IMR-90 (cell line): ENCODE data around the gene ZNF662. TPM values are rescaled to one million over a fixed set of nuclear protein-coding genes. Genes with fewer than 3 reads are reported as not detected.

Experiments
- ATAC-seq: fragments of 200-7000 bp; cut with Tn5 transposase; 2 replicates; pipeline ENCODE4 v1.9.1; 2020; ENCODE audit warnings: low read depth, mild to moderate bottlenecking, moderate library complexity
- BruUV-seq: library from RNA; stranded (reverse); fragments of 400-500 nt; replicated peaks from 2 replicates; lab custom pipeline; 2021; lab: Mats Ljungman, UMichigan
- CTCF ChIA-PET: fragments of 300-600 bp; formaldehyde crosslinking; extraction: SDS; loops from one replicate; lab custom pipeline; 2021; ENCODE audit warnings: antibody characterized with exemption; lab: Yijun Ruan, JAX
- POLR2A ChIA-PET: fragments of 300-600 bp; sonication (Branson Sonifier 250); formaldehyde crosslinking; loops from one replicate; lab custom pipeline; 2022; ENCODE audit warnings: antibody characterized with exemption; ENCODE audit not compliant: unreplicated experiment; lab: Charles Lee
- DNase-seq: peaks from one replicate; pipeline ENCODE4 v3.0.0; 2013
- H2AFZ ChIP-seq: replicated peaks from 2 replicates; pipeline ENCODE3; 2013; ENCODE audit warnings: low read length, mild to moderate bottlenecking; ENCODE audit not compliant: poor library complexity
- H2AK5ac ChIP-seq: 2 replicates; pipeline ENCODE4 v1.6.1; 2013; ENCODE audit warnings: low read depth, low read length, inconsistent platforms
- H2AK9ac ChIP-seq: replicated peaks from 2 replicates; pipeline ENCODE3; 2013; ENCODE audit warnings: mild to moderate bottlenecking, low read depth, low read length, moderate library complexity; ENCODE audit not compliant: poor library complexity
- H2BK120ac ChIP-seq: 2 replicates; pipeline ENCODE4 v1.6.1; 2013; ENCODE audit warnings: low read depth, low read length, inconsistent platforms
- H2BK15ac ChIP-seq: 3 replicates; pipeline ENCODE4 v1.6.1; 2013; ENCODE audit warnings: low read depth, low read length, inconsistent platforms
- H2BK20ac ChIP-seq: 2 replicates; pipeline ENCODE4 v1.6.1; 2013; ENCODE audit warnings: low read depth, mild to moderate bottlenecking, inconsistent platforms, low read length, moderate library complexity
- H2BK5ac ChIP-seq: 2 replicates; pipeline ENCODE4 v1.6.1; 2013; ENCODE audit warnings: mild to moderate bottlenecking, low read depth, low read length, inconsistent platforms; ENCODE audit not compliant: poor library complexity, severe bottlenecking
- H3K14ac ChIP-seq: replicated peaks from 2 replicates; pipeline ENCODE4 v1.6.1; 2013; ENCODE audit warnings: low read depth, low read length, inconsistent platforms
- H3K18ac ChIP-seq: 2 replicates; pipeline ENCODE4 v1.6.1; 2013; ENCODE audit warnings: low read depth, low read length, control low read depth
- H3K23ac ChIP-seq: 2 replicates; pipeline ENCODE4 v1.6.1; 2013; ENCODE audit warnings: low read depth, low read length, inconsistent platforms
- H3K27ac ChIP-seq: 2 replicates; pipeline ENCODE4 v1.5.1; 2013; ENCODE audit warnings: mild to moderate bottlenecking, control low read depth, low read length; ENCODE audit not compliant: insufficient read depth
- H3K27me3 ChIP-seq: 2 replicates; pipeline ENCODE4 v1.6.1; 2013; ENCODE audit warnings: low read length; ENCODE audit not compliant: control insufficient read depth, insufficient read depth
- H3K36me3 ChIP-seq: 2 replicates; pipeline ENCODE4 v1.6.1; 2013; ENCODE audit warnings: low read length, mixed read lengths; ENCODE audit not compliant: control insufficient read depth, insufficient read depth
- H3K4ac ChIP-seq: 2 replicates; pipeline ENCODE4 v1.6.1; 2013; ENCODE audit warnings: low read depth, low read length, inconsistent platforms
- H3K4me1 ChIP-seq: 2 replicates; pipeline ENCODE4 v1.6.1; 2013; ENCODE audit warnings: low read length, mixed read lengths; ENCODE audit not compliant: control insufficient read depth, insufficient read depth
- H3K4me2 ChIP-seq: 2 replicates; pipeline ENCODE4 v1.6.1; 2013; ENCODE audit warnings: low read depth, mild to moderate bottlenecking, control low read depth, low read length, moderate library complexity
- H3K4me3 ChIP-seq: 2 replicates; pipeline ENCODE4 v1.5.1; 2013; ENCODE audit warnings: low read depth, mild to moderate bottlenecking, control low read depth, low read length, moderate library complexity; ENCODE audit not compliant: insufficient read depth
- H3K56ac ChIP-seq: 2 replicates; pipeline ENCODE4 v1.6.1; 2013; ENCODE audit warnings: low read length, inconsistent platforms; ENCODE audit not compliant: insufficient read depth; ENCODE audit errors: extremely low read depth
- H3K79me1 ChIP-seq, 2 experiments: 2 replicates each; pipeline ENCODE4 v1.6.1; 2013; ENCODE audit warnings: low read length in 2 of 2, inconsistent platforms in 1 of 2, low read depth in 1 of 2
- H3K9ac ChIP-seq: 2 replicates; pipeline ENCODE4 v1.6.1; 2013; ENCODE audit warnings: low read depth, low read length, control low read depth
- H3K9me1 ChIP-seq: 2 replicates; pipeline ENCODE4 v1.6.1; 2013; ENCODE audit warnings: low read length, inconsistent platforms; ENCODE audit not compliant: insufficient read depth
- H3K9me3 ChIP-seq: 2 replicates; pipeline ENCODE4 v1.6.1; 2013; ENCODE audit warnings: low read length; ENCODE audit not compliant: control insufficient read depth, insufficient read depth
- H4K20me1 ChIP-seq: 2 replicates; pipeline ENCODE4 v1.6.1; 2013; ENCODE audit warnings: low read length, inconsistent platforms; ENCODE audit not compliant: insufficient read depth
- H4K5ac ChIP-seq: 2 replicates; pipeline ENCODE4 v1.6.1; 2013; ENCODE audit warnings: mild to moderate bottlenecking, low read depth, low read length, control low read depth
- H4K8ac ChIP-seq, 2 experiments: 2 replicates each; pipeline ENCODE4 v1.6.1; 2013; ENCODE audit warnings: low read depth in 2 of 2, low read length in 2 of 2, control low read depth in 1 of 2, inconsistent platforms in 1 of 2
- H4K91ac ChIP-seq: 2 replicates; pipeline ENCODE4 v1.6.1; 2013; ENCODE audit warnings: low read depth, low read length, inconsistent platforms; ENCODE audit not compliant: insufficient read depth
- BHLHE40 ChIP-seq: fragments of 150-350 bp; IDR thresholded peaks from 2 replicates; pipeline ENCODE4 v1.6.1; 2016; ENCODE audit warnings: mild to moderate bottlenecking, low read depth, low read length
- CEBPB ChIP-seq: IDR thresholded peaks from 2 replicates; pipeline ENCODE4 v1.6.1; 2012; ENCODE audit warnings: low read depth, low read length, improper control_type of control experiment
- CHD1 ChIP-seq: IDR thresholded peaks from 2 replicates; pipeline ENCODE4 v1.6.1; 2012; ENCODE audit warnings: low read depth, low read length, improper control_type of control experiment
- CTCF ChIP-seq: conservative IDR thresholded peaks from 2 replicates; pipeline ENCODE4 v1.5.1; 2012; ENCODE audit warnings: mild to moderate bottlenecking, low read depth, low read length, improper control_type of control experiment
- ELK1 ChIP-seq: fragments of 150-350 bp; IDR thresholded peaks from 2 replicates; pipeline ENCODE4 v1.6.1; 2016; ENCODE audit warnings: low read depth, mild to moderate bottlenecking, low read length, moderate library complexity, borderline replicate concordance
- FOS ChIP-seq: fragments of 150-350 bp; IDR thresholded peaks from 2 replicates; pipeline ENCODE4 v1.6.1; 2016; ENCODE audit warnings: low read depth, low read length
- MAFK ChIP-seq: IDR thresholded peaks from 2 replicates; pipeline ENCODE4 v1.6.1; 2012; ENCODE audit warnings: low read depth, low read length, improper control_type of control experiment
- MAZ ChIP-seq: IDR thresholded peaks from 2 replicates; pipeline ENCODE4 v1.6.1; 2012; ENCODE audit warnings: low read depth, mild to moderate bottlenecking, low read length, improper control_type of control experiment, moderate library complexity, borderline replicate concordance
- MXI1 ChIP-seq: IDR thresholded peaks from 2 replicates; pipeline ENCODE4 v1.6.1; 2012; ENCODE audit warnings: low read depth, mild to moderate bottlenecking, low read length, moderate library complexity, borderline replicate concordance
- NFE2L2 ChIP-seq: fragments of 150-350 bp; IDR thresholded peaks from 2 replicates; pipeline ENCODE4 v1.6.1; 2016; ENCODE audit warnings: low read depth, mild to moderate bottlenecking, low read length
- POLR2A ChIP-seq: IDR thresholded peaks from 2 replicates; pipeline ENCODE4 v1.6.1; 2012; ENCODE audit warnings: mild to moderate bottlenecking, low read depth, low read length
- RAD21 ChIP-seq: IDR thresholded peaks from 2 replicates; pipeline ENCODE4 v1.6.1; 2012; ENCODE audit warnings: low read length, improper control_type of control experiment
- RCOR1 ChIP-seq: IDR thresholded peaks from 2 replicates; pipeline ENCODE4 v1.6.1; 2012; ENCODE audit warnings: mild to moderate bottlenecking, low read length, improper control_type of control experiment; ENCODE audit not compliant: insufficient replicate concordance
- RFX5 ChIP-seq: IDR thresholded peaks from 2 replicates; pipeline ENCODE4 v1.8.0; 2012; ENCODE audit warnings: low read depth, mild to moderate bottlenecking, low read length, moderate library complexity
- SMC3 ChIP-seq: fragments of 150-350 bp; IDR thresholded peaks from 2 replicates; pipeline ENCODE4 v1.6.1; 2016; ENCODE audit warnings: low read depth, mild to moderate bottlenecking, antibody characterized with exemption, low read length, moderate library complexity
- USF2 ChIP-seq: fragments of 150-350 bp; IDR thresholded peaks from 2 replicates; pipeline ENCODE4 v1.6.1; 2017; ENCODE audit warnings: mild to moderate bottlenecking, antibody characterized with exemption, low read length, low read depth
- WGBS, 2 experiments: methylation state at CpG; one replicate each; pipeline versions ENCODE4 v1.1.5 to v1.1.7; 2013; ENCODE audit warnings: missing lambda C conversion rate in 2 of 2; ENCODE audit not compliant: insufficient read length in 1 of 2; ENCODE audit errors: extremely low coverage in 2 of 2; 5-methylcytosine and 5-hydroxymethylcytosine counted together
- dilution Hi-C: fragments of 300-500 bp; cut with HindIII; formaldehyde crosslinking; loops from one replicate; pipeline ENCODE4 v1.14.3; 2018; ENCODE audit warnings: low sequenced_read_pairs; ENCODE audit not compliant: unreplicated experiment
- in situ Hi-C: fragments of 300-500 bp; cut with MboI; formaldehyde crosslinking; loops from 3 replicates; pipeline ENCODE4 v1.14.3; 2019; ENCODE audit warnings: low sequenced_read_pairs, inconsistent platforms, mixed read lengths
- intact Hi-C: fragments of 100-400 bp; cut with micrococcal nuclease; formaldehyde crosslinking; loops from 2 replicates; pipeline ENCODE4 v1.10.0; 2022
- polyA plus RNA-seq, 3 experiments: library from polyadenylated mRNA; depleted of rRNA; stranded (reverse); fragments of >200 nt; gene quantifications; 2 replicates each; pipeline ENCODE4 v1.2.3, GENCODE V29; 2012; ENCODE audit warnings: low replicate concordance in 1 of 3
- total RNA-seq: library from RNA; depleted of rRNA; stranded (reverse); fragments of >200 nt; gene quantifications from 2 replicates; pipeline ENCODE4 v1.2.3, GENCODE V29; 2012

ZNF662 gene
- total and polyA plus RNA-seq, 2 of the 4 experiments (the other 2 are of a cell fraction) = 0.29 to 0.54 TPM

- no peak overlapping the region for H4K5ac ChIP-seq
- H3K14ac ChIP-seq = no peak overlapping the region
- no peak overlapping the region for H4K8ac ChIP-seq
- H3K18ac ChIP-seq = no peak overlapping the region
- DNase-seq (no peak), ATAC-seq (no peak)
- H3K56ac ChIP-seq = no peak overlapping the region
- H3K4me2 ChIP-seq = no peak overlapping the region
- no peak overlapping the region for H3K23ac ChIP-seq
- H2BK5ac ChIP-seq = no peak overlapping the region
- no peaks in the 10 kb centered on the region for H3K79me1 ChIP-seq
- no peak overlapping the region for H4K91ac ChIP-seq
- no peaks in the 10 kb centered on the region for H3K4me1 ChIP-seq
- H3K9me3 ChIP-seq = no peaks in the 10 kb centered on the region
- H3K36me3 ChIP-seq = no peaks in the 10 kb centered on the region
- no peak overlapping the region for H2AK9ac ChIP-seq
- TF ChIP-seq MXI1 (no peak), SMC3 (no peak), FOS (no peak), RAD21 (no peak), ELK1 (no peak), BHLHE40 (no peak), NFE2L2 (no peak), MAFK (no peak), CTCF (no peak), CEBPB (no peak), CHD1 (no peak), USF2 (no peak), MAZ (no peak), POLR2A (no peak), RCOR1 (no peak), RFX5 (no peak)
- H3K4me3 ChIP-seq = no peak overlapping the region
- 93% methylated on average over 4 of the region's 10 CpGs; no CpG with 5 or more reads in 1 of the 2 experiments for WGBS, 2 experiments
- no peak overlapping the region for H2BK120ac ChIP-seq
- CTCF ChIA-PET = no interaction called here
- no peak overlapping the region for H2BK15ac ChIP-seq
- no peaks in the 10 kb centered on the region for H4K20me1 ChIP-seq
- dilution Hi-C loops = no loop called here
- H3K4ac ChIP-seq = no peak overlapping the region
- H3K27ac ChIP-seq = no peak overlapping the region
- no peak overlapping the region for H2BK20ac ChIP-seq
- POLR2A ChIA-PET = no interaction called here
- no peaks in the 10 kb centered on the region for H3K9me1 ChIP-seq
- no TSS peak for BruUV-seq
- in situ Hi-C loops = loop anchor here (10.0 kb wide), 1 partner anchor 90 kb away; no protein-coding TSS in a partner anchor
- H3K9ac ChIP-seq = no peak overlapping the region
- H2AK5ac ChIP-seq = no peak overlapping the region
- intact Hi-C loops = no loop called here
- no peak overlapping the region for H2AFZ ChIP-seq
- peaks cover 25% of the 10 kb centered on the region for H3K27me3 ChIP-seq
Observed at GRCh38 chr3:42874749-42875148, 31.2 kb upstream of the ZNF662 start.
